GM19467 (cell line): ENCODE measurements around the gene ZBTB46.
A peak's percentile ranks its signal among the peaks of the same experiment; 100 is the strongest.
"Not testable (repeated sequence)": the region's sequence is repeated elsewhere in the genome, so short reads cannot be mapped to it uniquely, and the experiment has no call there.

Experiments used
- ATAC-seq: cut with Tn5 transposase; IDR thresholded peaks from one replicate; pipeline ENCODE4 v1.9.1; 2021; ENCODE audit warnings: mild to moderate bottlenecking, moderate library complexity; ENCODE audit not compliant: unreplicated experiment

Gene ZBTB46

GRCh38 chr20:63736893-63737694 is 94.0 kb downstream of the ZBTB46 start:
- no peak for ATAC-seq

GRCh38 chr20:63735859-63736718 is 95.0 kb downstream of the ZBTB46 start, which contains the start of gene LIME1:
LIME1 (plus strand) TSS chr20:63736664; CDS start chr20:63737550, 886 bp downstream.
- ATAC-seq: no peak

DNA sequence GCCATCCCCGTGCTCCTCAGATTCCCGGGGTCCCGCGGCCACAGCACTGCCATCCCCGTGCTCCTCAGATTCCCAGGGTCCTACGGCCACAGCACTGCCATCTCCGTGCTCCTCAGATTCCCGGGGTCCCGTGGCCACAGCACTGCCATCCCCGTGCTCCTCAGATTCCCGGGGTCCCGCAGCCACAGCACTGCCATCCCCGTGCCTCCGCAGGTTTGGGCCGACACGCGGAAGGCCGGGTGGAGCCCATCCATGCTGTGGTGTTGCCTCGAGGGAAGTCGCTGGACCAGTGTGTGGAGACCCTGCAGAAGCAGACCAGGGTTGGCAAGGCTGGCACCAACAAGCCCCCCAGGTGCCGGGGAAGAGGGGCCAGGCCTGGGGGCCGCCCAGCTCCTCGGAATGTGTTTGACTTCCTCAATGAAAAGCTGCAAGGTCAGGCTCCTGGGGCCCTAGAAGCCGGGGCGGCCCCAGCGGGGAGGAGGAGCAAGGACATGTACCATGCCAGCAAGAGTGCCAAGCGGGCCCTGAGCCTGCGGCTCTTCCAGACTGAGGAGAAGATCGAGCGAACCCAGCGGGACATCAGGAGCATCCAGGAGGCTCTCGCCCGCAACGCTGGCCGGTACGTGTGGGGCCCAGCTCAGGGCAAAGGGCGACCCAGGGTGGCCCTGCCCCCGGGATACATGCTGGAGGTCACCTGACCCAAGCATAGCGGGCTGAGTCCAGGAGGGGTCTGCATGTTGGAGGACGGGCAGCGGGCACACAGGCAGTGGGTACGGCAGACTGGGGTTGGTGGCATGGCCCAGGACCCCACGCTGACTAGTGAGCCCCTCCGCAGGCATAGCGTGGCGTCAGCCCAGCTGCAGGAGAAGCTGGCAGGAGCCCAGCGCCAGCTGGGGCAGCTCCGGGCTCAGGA is 95.9 kb downstream of the ZBTB46 start:
- no peak for ATAC-seq

DNA sequence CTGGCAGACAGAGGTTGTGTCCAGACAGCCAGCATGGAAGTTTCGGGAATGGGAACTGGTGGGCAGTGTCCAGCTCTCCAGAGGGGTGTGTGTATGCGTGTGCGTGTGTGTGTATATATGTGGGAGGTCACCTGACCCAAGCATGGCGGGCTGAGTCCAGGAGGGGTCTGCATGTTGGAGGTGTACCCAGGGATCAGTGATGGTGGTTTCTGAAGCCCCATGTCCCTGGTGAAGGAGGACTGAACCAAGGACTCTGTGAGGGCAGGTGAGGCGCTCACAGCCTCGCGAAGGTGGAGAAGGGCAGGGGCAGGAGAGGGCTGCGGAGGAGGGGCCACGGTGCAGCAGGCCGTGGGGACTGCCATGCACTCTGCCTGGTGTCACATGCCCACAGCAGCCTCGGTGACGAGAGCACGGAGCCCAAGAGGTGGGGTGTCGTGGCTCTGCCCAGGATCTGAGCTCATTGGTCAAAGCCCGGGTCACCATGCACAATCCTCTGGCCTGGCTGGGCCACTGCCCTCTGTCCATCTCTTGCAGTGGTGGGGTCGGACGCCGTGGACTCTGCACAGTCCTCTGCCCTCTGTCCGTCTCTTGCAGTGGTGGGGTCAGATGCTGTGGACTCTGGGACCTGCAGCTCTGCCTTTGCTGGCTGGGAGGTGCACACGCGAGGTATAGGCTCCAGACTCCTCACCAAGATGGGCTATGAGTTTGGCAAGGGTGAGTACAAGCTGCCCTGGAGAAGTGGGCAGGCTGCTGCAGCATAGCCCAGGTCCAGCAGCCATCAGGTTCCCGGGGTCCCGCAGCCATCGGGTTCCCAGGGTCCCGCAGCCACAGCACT is 96.7 kb downstream of the ZBTB46 start:
- no peak for ATAC-seq

DNA sequence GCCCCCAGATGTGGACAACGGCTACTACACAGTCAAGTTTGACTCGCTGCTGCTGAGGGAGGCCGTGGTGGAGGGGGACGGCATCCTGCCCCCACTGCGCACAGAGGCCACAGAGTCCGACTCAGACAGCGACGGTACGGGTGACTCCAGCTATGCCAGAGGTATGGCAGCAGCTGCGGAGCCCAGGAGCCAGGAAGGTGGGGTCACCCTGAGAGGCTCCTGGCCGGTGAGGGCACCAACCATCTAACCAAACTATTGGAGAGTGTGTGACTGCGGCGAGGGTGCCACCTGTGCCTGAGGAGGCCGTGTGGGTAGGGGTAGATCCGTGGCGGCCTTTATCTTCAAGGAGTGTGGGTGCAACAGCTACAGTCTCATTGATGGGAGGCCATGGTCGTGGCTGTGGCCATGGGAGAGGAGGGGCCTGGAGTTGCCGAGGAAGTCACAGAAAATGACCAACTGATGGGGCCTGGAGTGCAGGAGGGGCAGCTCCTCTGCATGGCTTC is 97.4 kb downstream of the ZBTB46 start:
- ATAC-seq: no peak

GRCh38 chr20:63733117-63733516 is 97.9 kb downstream of the ZBTB46 start:
- ATAC-seq: no peak

- no peak for ATAC-seq
These were observed 98.7 kb downstream of the ZBTB46 start for GRCh38 chr20:63732118-63733095.

DNA sequence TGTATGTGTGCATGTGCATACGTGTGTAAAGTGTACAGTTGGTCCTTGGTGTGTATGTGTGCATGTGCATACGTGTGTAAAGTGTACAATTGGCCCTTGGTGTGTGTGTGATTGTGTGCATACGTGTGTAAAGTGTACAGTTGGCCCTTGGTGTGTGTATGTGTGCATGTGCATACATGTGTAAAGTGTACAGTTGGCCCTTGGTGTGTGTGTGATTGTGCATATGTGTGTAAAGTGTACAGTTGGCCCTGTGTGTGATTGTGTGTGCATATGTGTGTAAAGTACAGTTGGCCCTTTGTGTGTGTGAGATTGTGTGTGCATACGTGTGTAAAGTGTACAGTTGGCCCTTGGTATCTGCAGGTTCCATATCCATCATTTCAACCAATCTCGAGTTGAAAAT is 99.7 kb downstream of the ZBTB46 start:
- no peak for ATAC-seq

- not testable (repeated sequence) for ATAC-seq
These were observed 100.8 kb downstream of the ZBTB46 start for GRCh38 chr20:63730189-63730733.

DNA sequence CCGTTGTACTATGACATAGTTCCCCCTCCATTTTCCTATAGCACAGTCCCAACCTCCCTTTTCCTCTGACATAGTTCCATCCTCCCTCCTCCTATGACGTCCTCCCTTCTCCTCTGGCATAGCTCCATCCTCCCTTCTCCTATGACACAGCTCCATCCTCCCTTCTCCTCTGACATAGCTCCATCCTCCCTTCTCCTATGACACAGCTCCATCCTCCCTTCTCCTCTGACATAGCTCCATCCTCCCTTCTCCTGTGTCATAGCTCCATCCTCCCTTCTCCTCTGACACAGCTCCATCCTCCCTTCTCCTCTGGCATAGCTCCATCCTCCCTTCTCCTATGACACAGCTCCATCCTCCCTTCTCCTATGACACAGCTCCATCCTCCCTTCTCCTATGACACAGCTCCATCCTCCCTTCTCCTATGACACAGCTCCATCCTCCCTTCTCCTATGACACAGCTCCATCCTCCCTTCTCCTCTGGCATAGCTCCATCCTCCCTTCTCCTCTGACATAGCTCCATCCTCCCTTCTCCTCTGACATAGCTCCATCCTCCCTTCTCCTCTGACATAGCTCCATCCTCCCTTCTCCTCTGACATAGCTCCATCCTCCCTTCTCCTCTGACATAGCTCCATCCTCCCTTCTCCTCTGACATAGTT is 108.0 kb downstream of the ZBTB46 start:
- ATAC-seq: not testable (repeated sequence)

- ATAC-seq: no peak
These were observed 112.1 kb downstream of the ZBTB46 start for GRCh38 chr20:63718996-63719395.

DNA sequence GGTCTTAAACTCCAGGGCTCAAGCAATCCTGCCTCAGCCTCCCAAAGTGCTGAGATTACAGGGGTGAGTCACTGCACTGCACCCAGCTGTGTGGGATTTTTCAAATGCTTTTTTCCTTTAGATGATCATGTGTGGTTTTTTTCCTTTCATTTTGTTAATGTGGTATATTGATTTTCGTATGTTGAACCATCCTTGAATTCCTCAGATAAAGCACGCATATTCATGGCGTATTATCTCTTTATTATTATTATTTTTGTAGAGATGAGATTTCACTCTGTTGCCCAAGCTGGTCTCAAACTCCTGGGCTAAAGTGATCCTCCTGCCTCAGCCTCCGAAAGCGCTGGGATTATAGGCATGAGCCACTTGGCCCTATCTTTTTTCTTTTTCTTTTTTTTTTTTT is 116.2 kb downstream of the ZBTB46 start:
- no peak for ATAC-seq

DNA sequence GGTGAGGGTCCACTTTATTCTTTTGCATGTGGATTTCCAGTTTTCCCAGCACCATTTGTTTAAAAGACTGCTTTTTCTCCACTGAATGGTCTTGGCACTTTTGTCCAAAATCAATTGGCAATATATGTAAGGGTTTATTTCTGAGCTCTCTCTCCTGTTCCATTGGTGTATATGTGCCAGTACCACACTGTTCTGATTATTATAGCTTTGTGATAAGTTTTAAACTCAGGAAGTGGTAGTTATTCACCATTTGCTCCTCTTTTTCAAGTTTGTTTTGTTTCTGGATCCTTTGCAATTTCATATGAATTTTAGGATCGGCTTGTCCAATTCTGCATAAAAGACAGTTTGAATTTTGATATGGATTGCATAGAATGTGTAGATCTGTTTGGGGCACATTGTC is 118.9 kb downstream of the ZBTB46 start:
- ATAC-seq: no peak

GRCh38 chr20:63711085-63711645 is 119.9 kb downstream of the ZBTB46 start:
- ATAC-seq: no peak

GRCh38 chr20:63709149-63709527 is 121.9 kb downstream of the ZBTB46 start:
- ATAC-seq: no peak

DNA sequence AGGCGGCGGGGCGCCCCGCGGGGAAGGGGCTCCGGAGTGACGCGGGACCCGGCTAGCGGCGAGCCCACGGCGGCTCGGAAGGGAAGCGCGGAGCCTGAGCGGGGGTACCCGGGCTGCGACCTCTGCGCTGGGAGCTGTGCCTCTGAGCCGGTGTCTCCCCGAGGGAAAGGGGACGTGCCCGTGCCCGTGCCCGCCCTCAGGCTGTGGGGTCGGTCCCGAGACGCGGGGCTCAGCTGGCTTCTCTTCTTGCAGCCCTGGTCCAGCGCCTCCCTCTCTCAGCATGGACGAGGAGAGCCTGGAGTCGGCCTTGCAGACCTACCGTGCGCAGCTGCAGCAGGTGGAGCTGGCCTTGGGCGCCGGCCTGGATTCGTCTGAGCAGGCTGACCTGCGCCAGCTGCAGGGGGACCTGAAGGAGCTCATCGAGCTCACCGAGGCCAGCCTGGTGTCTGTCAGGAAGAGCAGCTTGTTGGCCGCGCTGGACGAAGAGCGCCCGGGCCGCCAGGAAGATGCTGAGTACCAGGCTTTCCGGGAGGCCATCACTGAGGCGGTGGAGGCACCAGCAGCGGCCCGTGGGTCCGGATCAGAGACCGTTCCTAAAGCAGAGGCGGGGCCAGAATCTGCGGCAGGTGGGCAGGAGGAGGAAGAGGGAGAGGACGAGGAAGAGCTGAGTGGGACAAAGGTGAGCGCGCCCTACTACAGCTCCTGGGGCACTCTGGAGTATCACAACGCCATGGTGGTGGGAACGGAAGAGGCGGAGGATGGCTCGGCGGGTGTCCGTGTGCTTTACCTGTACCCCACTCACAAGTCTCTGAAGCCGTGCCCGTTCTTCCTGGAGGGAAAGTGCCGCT is 122.5 kb downstream of the ZBTB46 start:
- peak; percentile 5 for ATAC-seq
